A549 (cell line): ENCODE results near the gene CCDC188. TPM values are rescaled to one million over a fixed set of nuclear protein-coding genes. Genes with fewer than 3 reads are reported as not detected.

ENCODE experiments used
- ATAC-seq, 2 experiments: fragments of 200-7000 bp in 1 of 2; fragments of >200 bp in 1 of 2; cut with Nextera tagmentation in 1 of 2; cut with Tn5 transposase in 1 of 2; 3 replicates each; pipeline versions ENCODE4 v1.8.0 to v1.9.1; 2018 to 2020; ENCODE audit warnings: mild to moderate bottlenecking in 1 of 2, moderate library complexity in 1 of 2
- CTCF ChIA-PET: fragments of 300-600 bp; sonication (Branson Sonifier 250); formaldehyde crosslinking; extraction: SDS; loops from one replicate; lab custom pipeline; 2021; ENCODE audit warnings: antibody characterized with exemption, inconsistent platforms; lab: Yijun Ruan, JAX
- POLR2A ChIA-PET: fragments of 350-600 bp; formaldehyde crosslinking; extraction: SDS; loops from one replicate; lab custom pipeline; 2021; ENCODE audit warnings: antibody characterized with exemption, inconsistent platforms; lab: Yijun Ruan, JAX
- DNase-seq, 2 experiments: peaks; one replicate each; pipeline versions ENCODE4 v3.0.0 to v3.0.0-alpha.2; 2011 to 2016; ENCODE audit warnings: low read depth in 1 of 2, low spot score in 1 of 2
- FAIRE-seq: peaks from 2 replicates; lab custom pipeline; 2011; peaks lifted over from hg19 to GRCh38; lab: Jason Lieb, UNC
- H3K27ac ChIP-seq, 2 experiments: fragments of >200 bp; sonication (Bioruptor Twin); formaldehyde crosslinking; 3 replicates each; pipeline ENCODE4 v1.5.1; 2016 to 2017
- H3K4me1 ChIP-seq: fragments of >200 bp; sonication (Bioruptor Twin); formaldehyde crosslinking; 3 replicates; pipeline ENCODE4 v1.6.1; 2016
- H3K4me2 ChIP-seq: fragments of >200 bp; sonication (Bioruptor Twin); formaldehyde crosslinking; 3 replicates; pipeline ENCODE4 v1.6.1; 2016
- H3K4me3 ChIP-seq: fragments of >200 bp; sonication (Bioruptor Twin); formaldehyde crosslinking; 3 replicates; pipeline ENCODE4 v1.5.1; 2016
- H3K9me3 ChIP-seq: fragments of >200 bp; sonication (Bioruptor Twin); formaldehyde crosslinking; 3 replicates; pipeline ENCODE4 v1.6.1; 2016
- FOSB ChIP-seq: fragments of 250-450 bp; sonication (Bioruptor Pico); IDR thresholded peaks from 2 replicates; pipeline ENCODE4 v1.5.0; 2020; ENCODE audit warnings: mild to moderate bottlenecking, moderate library complexity
- HOXA7 ChIP-seq: fragments of 250-450 bp; sonication (Bioruptor Pico); IDR thresholded peaks from 2 replicates; pipeline ENCODE4 v1.5.0; 2020; ENCODE audit warnings: mild to moderate bottlenecking, moderate library complexity
- JUN ChIP-seq, 2 experiments: fragments of >200 bp; sonication (Bioruptor Twin); formaldehyde crosslinking; IDR thresholded peaks; 2 replicates in 1 of 2; 3 replicates in 1 of 2; pipeline ENCODE4 v1.6.1; 2016 to 2017
- MAFK ChIP-seq: fragments of 450-650 bp; IDR thresholded peaks from 2 replicates; pipeline ENCODE4 v1.6.1; 2014; ENCODE audit not compliant: partially characterized antibody
- MAZ ChIP-seq: fragments of 150-350 bp; IDR thresholded peaks from 2 replicates; pipeline ENCODE4 v1.6.1; 2014; ENCODE audit warnings: antibody characterized with exemption, low read depth, low read length, borderline replicate concordance
- MYC ChIP-seq: IDR thresholded peaks from 2 replicates; pipeline ENCODE4 v1.6.1; 2012; ENCODE audit warnings: mild to moderate bottlenecking, inconsistent platforms, low read length, improper control_type of control experiment, borderline replicate concordance
- NPAS2 ChIP-seq: fragments of 250-450 bp; sonication (Bioruptor Pico); IDR thresholded peaks from 2 replicates; pipeline ENCODE4 v1.8.0; 2022; ENCODE audit warnings: mild to moderate bottlenecking, moderate library complexity, borderline replicate concordance
- NR3C1 ChIP-seq: fragments of >200 bp; sonication (Bioruptor Twin); formaldehyde crosslinking; IDR thresholded peaks from 3 replicates; pipeline ENCODE4 v1.6.1; 2017
- PHF8 ChIP-seq: fragments of 200-600 bp; sonication (generic); IDR thresholded peaks from 2 replicates; pipeline ENCODE4 v1.6.1; 2016; ENCODE audit warnings: low read depth, mild to moderate bottlenecking, antibody characterized with exemption, moderate library complexity, borderline replicate concordance
- POLR2AphosphoS2 ChIP-seq: conservative IDR thresholded peaks from 2 replicates; pipeline ENCODE4 v1.6.1; 2012; ENCODE audit warnings: low read length, improper control_type of control experiment, inconsistent platforms
- RNF2 ChIP-seq: fragments of 200-600 bp; sonication (generic); IDR thresholded peaks from 2 replicates; pipeline ENCODE4 v1.6.1; 2016; ENCODE audit warnings: low read depth, mild to moderate bottlenecking, antibody characterized with exemption, moderate library complexity, borderline replicate concordance
- SMC3 ChIP-seq: fragments of >200 bp; sonication (Bioruptor Twin); formaldehyde crosslinking; IDR thresholded peaks from 3 replicates; pipeline ENCODE4 v1.6.1; 2018; ENCODE audit warnings: inconsistent platforms
- SREBF2 ChIP-seq: fragments of 450-650 bp; IDR thresholded peaks from 2 replicates; pipeline ENCODE4 v1.6.1; 2014; ENCODE audit warnings: mild to moderate bottlenecking, moderate library complexity
- TP53 ChIP-seq: fragments of 250-450 bp; sonication (Bioruptor Pico); IDR thresholded peaks from 2 replicates; pipeline ENCODE4 v1.5.0; 2021; ENCODE audit warnings: mild to moderate bottlenecking, moderate library complexity
- ZFP36 ChIP-seq: fragments of 450-650 bp; IDR thresholded peaks from 2 replicates; pipeline ENCODE4 v1.6.1; 2014; ENCODE audit warnings: borderline replicate concordance; ENCODE audit not compliant: partially characterized antibody
- ZNF302 ChIP-seq: fragments of 250-450 bp; sonication (Bioruptor Pico); IDR thresholded peaks from 2 replicates; pipeline ENCODE4 v1.9.0; 2021; ENCODE audit warnings: inconsistent platforms, mild to moderate bottlenecking, moderate library complexity
- ZSCAN20 ChIP-seq: fragments of 250-450 bp; sonication (Bioruptor Pico); IDR thresholded peaks from 2 replicates; pipeline ENCODE4 v1.8.0; 2022; ENCODE audit warnings: mild to moderate bottlenecking, moderate library complexity
- WGBS: methylation state at CpG from one replicate; pipeline ENCODE4 v1.1.6; 2017; ENCODE audit errors: missing lambda C conversion rate; 5-methylcytosine and 5-hydroxymethylcytosine counted together
- polyA plus RNA-seq, 4 experiments: library from polyadenylated mRNA; depleted of rRNA in 3 of 4; stranded (reverse); fragments of >200 nt; fragmentation: RNase III in 1 of 4; extraction: RNeasy Plus Mini Kit Qiagen cat#74134 plus additional on column Dnase treatment in 1 of 4; gene quantifications; 2 replicates in 3 of 4; 3 replicates in 1 of 4; pipeline ENCODE4 v1.2.3, GENCODE V29; 2011 to 2017
- TF ChIP-seq, protein P1 (sequence below): IDR thresholded peaks from 2 replicates; pipeline ENCODE4 v1.6.1; 2012
- TF ChIP-seq, protein P2 (sequence below): IDR thresholded peaks from 2 replicates; pipeline ENCODE4 v1.6.1; 2012
- TF ChIP-seq, protein P3 (sequence below): fragments of 150-350 bp; IDR thresholded peaks from 2 replicates; pipeline ENCODE4 v1.6.1; 2014; ENCODE audit warnings: low read depth, mild to moderate bottlenecking, low read length

Gene CCDC188
- polyA plus RNA-seq, 2 of the 4 experiments (the other 2 are of a cell fraction): not detected

DNA sequence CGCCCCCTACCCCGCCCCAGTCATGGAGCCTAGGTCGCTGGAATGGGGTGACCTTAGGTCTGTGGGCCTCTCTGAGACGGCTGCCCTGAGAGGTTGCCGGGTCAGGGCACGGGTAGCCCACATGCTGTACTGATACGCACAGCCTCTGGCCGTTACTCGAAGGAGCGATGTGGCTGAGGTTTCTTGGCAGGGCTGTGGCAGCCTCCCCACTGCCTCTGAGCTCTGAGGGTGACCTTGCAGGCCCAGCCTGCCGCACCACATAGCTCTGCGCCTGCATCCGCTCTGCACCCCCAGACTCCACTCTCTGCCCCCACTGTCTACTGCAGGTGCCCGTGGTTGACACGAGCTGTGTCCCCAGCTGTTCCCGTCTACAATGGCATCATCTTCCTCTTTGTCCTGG lies 12.0 kb downstream of the CCDC188 start (continued):
- TF ChIP-seq, protein P1, sequence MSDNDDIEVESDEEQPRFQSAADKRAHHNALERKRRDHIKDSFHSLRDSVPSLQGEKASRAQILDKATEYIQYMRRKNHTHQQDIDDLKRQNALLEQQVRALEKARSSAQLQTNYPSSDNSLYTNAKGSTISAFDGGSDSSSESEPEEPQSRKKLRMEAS: no peak
- no peak for TF ChIP-seq SMC3

DNA sequence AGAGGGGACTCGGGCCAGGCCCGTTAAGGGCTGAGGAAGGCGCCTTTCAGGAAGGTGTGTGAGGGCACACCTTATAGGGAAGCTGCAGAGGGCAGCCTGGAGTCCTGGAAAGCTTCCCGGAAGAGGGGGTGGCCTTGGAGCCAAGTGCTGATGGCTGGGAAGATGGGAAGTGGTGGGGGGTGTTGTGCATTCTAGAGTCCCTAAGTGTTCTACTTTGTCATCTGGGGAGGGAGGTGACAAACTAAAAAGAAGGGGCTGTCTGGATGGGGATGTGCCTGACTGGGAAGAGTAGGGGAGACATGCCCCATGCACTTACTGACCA lies 12.5 kb downstream of the CCDC188 start:
- Histone ChIP-seq H3K4me2 (no peak overlapping the region), H3K9me3 (no peaks in the 10 kb centered on the region), H3K4me1 (no peaks in the 10 kb centered on the region; the same call in 2 of the 3 replicates), H3K27ac (no peak overlapping the region), H3K4me3 (no peak overlapping the region)
- ChIA-PET POLR2A (no interaction called here), CTCF (interaction anchor here (1.5 to 1.6 kb wide), 2 partner anchors 9 to 19 kb away, joined by 4 read pairs; no protein-coding TSS in a partner anchor)
- WGBS: 75% methylated on average over 4 of the region's 4 CpGs
- DNase-seq (no peak), ATAC-seq (no peak; a peak in 1 of 6 replicates), FAIRE-seq (no peak)
- TF ChIP-seq POLR2AphosphoS2 (no peak), ZFP36 (no peak), HOXA7 (CRISPR knock-in tag) (no peak), ZSCAN20 (no peak), NPAS2 (CRISPR knock-in tag) (no peak), JUN (IDR thresholded peaks at IDR 0.05) (no peak), RNF2 (no peak), ZNF302 (CRISPR knock-in tag) (no peak)
- TF ChIP-seq, protein P2, sequence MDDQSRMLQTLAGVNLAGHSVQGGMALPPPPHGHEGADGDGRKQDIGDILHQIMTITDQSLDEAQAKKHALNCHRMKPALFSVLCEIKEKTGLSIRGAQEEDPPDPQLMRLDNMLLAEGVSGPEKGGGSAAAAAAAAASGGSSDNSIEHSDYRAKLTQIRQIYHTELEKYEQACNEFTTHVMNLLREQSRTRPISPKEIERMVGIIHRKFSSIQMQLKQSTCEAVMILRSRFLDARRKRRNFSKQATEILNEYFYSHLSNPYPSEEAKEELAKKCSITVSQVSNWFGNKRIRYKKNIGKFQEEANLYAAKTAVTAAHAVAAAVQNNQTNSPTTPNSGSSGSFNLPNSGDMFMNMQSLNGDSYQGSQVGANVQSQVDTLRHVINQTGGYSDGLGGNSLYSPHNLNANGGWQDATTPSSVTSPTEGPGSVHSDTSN: no peak
- TF ChIP-seq, protein P1: no peak

DNA sequence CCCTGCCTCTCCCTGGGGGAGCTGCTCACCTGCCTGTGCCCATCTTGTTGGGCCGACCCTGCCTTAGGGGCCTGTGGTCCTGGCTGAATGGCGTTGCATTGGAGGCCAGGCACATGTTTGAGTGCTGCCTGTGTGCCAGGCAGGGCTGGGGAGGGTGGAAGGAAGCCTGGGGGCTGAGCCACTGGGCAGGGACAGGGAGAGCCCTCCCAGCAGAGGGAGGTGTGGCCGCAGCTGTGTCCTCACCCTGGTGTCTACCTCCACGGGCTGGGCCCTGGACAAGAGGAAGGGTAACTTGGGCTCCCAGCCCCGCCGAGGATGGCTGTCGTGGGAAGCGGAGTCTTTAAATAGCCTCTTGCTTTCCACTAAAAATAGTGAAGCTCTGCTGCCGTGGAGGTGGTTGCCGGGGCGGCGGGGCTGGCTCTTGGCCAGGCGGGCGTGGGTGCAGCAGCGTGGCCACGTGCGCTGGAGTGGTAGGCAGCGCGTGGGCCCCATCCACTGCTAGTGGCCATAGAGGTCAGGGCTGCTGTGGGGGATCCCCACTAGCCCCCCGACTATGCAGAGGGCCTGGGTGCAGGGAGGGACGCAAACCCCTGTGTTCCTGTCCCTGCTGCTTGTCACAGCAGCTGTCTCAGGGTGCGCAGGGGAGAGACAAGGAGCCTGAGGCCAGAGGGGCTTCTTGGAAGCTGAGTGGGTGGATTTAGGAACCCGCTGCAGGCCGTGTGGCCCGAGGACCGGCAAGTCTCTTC lies 13.0 kb downstream of the CCDC188 start:
- H3K4me2 ChIP-seq: no peak overlapping the region
- ATAC-seq (no peak), FAIRE-seq (no peak), DNase-seq (no peak)
- 86% methylated on average over 11 of the region's 26 CpGs for WGBS
- POLR2A ChIA-PET: no interaction called here
- no peak overlapping the region for H3K4me3 ChIP-seq
- H3K27ac ChIP-seq: no peak overlapping the region
- peaks cover 4% of the 10 kb centered on the region; the same call in 1 of the 3 replicates for H3K4me1 ChIP-seq
- no peaks in the 10 kb centered on the region for H3K9me3 ChIP-seq
- CTCF ChIA-PET: interaction anchor here (1.5 to 1.6 kb wide), 2 partner anchors 9 to 19 kb away, joined by 4 read pairs; no protein-coding TSS in a partner anchor
- no peak for TF ChIP-seq SREBF2
- no peak for TF ChIP-seq MAZ
- no peak for TF ChIP-seq MYC
- TF ChIP-seq PHF8: no peak
- TF ChIP-seq, protein P1: no peak
- TF ChIP-seq MAFK: no peak
- TF ChIP-seq, protein P3, sequence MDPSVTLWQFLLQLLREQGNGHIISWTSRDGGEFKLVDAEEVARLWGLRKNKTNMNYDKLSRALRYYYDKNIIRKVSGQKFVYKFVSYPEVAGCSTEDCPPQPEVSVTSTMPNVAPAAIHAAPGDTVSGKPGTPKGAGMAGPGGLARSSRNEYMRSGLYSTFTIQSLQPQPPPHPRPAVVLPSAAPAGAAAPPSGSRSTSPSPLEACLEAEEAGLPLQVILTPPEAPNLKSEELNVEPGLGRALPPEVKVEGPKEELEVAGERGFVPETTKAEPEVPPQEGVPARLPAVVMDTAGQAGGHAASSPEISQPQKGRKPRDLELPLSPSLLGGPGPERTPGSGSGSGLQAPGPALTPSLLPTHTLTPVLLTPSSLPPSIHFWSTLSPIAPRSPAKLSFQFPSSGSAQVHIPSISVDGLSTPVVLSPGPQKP: no peak
- no peak for TF ChIP-seq NR3C1
- no peak for TF ChIP-seq TP53 (CRISPR knock-in tag)
- no peak for TF ChIP-seq FOSB (CRISPR knock-in tag)
